Panc1 (cell line): ENCODE measurements around the gene OR52H1.

Source experiments
- CTCF ChIP-seq: fragments of 450-650 bp; IDR thresholded peaks from 2 replicates; pipeline ENCODE4 v1.5.1; 2017; ENCODE audit warnings: mild to moderate bottlenecking
- POLR2AphosphoS5 ChIP-seq: IDR thresholded peaks from 2 replicates; pipeline ENCODE4 v1.6.1; 2012; ENCODE audit warnings: mild to moderate bottlenecking, low read depth, low read length, moderate library complexity
- SIN3A ChIP-seq: IDR thresholded peaks from 2 replicates; pipeline ENCODE4 v1.6.1; 2012; ENCODE audit warnings: low read depth, mild to moderate bottlenecking, low read length, moderate library complexity, borderline replicate concordance; ENCODE audit not compliant: insufficient read depth
- TCF7L2 ChIP-seq: IDR thresholded peaks from 2 replicates; pipeline ENCODE4 v1.6.1; 2011; ENCODE audit warnings: mild to moderate bottlenecking, low read depth, low read length, inconsistent platforms

- TF ChIP-seq CTCF (no peak), POLR2AphosphoS5 (no peak), SIN3A (no peak), TCF7L2 (no peak)
Observed at GRCh38 chr11:5591613-5592012, 43.3 kb upstream of the OR52H1 start.
